HG02884 (cell line): Measurements from ENCODE around the gene RFX5.

Experiments
- ATAC-seq: cut with Tn5 transposase; IDR thresholded peaks from one replicate; pipeline ENCODE4 v1.9.1; 2021; ENCODE audit warnings: mild to moderate bottlenecking, moderate library complexity; ENCODE audit not compliant: unreplicated experiment

The RFX5 gene

GRCh38 chr1:151325646-151326429, 21.2 kb downstream of the RFX5 start:
- no peak for ATAC-seq

- ATAC-seq: no peak
Observed at GRCh38 chr1:151325231-151325630, 21.8 kb downstream of the RFX5 start.

GRCh38 chr1:151324390-151324930, 22.6 kb downstream of the RFX5 start:
- ATAC-seq: no peak

GRCh38 chr1:151318975-151319374, 28.1 kb downstream of the RFX5 start:
- no peak for ATAC-seq

GRCh38 chr1:151315565-151316235, 31.4 kb downstream of the RFX5 start:
- no peak for ATAC-seq

- ATAC-seq: no peak
Observed at GRCh38 chr1:151314137-151314875, 32.7 kb downstream of the RFX5 start.

- no peak for ATAC-seq
Observed at GRCh38 chr1:151313501-151313900, 33.6 kb downstream of the RFX5 start.

GRCh38 chr1:151312826-151313225, 34.2 kb downstream of the RFX5 start:
- no peak for ATAC-seq

- ATAC-seq: no peak
Observed at GRCh38 chr1:151312411-151312810, 34.6 kb downstream of the RFX5 start.

GRCh38 chr1:151311589-151312331, 35.3 kb downstream of the RFX5 start:
- no peak for ATAC-seq

GRCh38 chr1:151311011-151311410, 36.0 kb downstream of the RFX5 start:
- ATAC-seq: no peak

GRCh38 chr1:151309811-151310323, 37.2 kb downstream of the RFX5 start:
- no peak for ATAC-seq

GRCh38 chr1:151294742-151295462, 52.1 kb downstream of the RFX5 start:
- ATAC-seq: no peak

GRCh38 chr1:151293093-151293492, 54.0 kb downstream of the RFX5 start:
- no peak for ATAC-seq

- no peak for ATAC-seq
Observed at GRCh38 chr1:151292207-151293030, 54.6 kb downstream of the RFX5 start.

- no peak for ATAC-seq
Observed at GRCh38 chr1:151290709-151291303, 56.2 kb downstream of the RFX5 start.
